A673 (cell line): ENCODE measurements around the gene DHRSX. TPM values are rescaled to one million over a fixed set of nuclear protein-coding genes. Genes with fewer than 3 reads are reported as not detected.
"Not testable (repeated sequence)": the region's sequence is repeated elsewhere in the genome, so short reads cannot be mapped to it uniquely, and the experiment has no call there.

Source experiments
- BruUV-seq: library from RNA; stranded (reverse); fragments of 400-500 nt; replicated peaks from 2 replicates; lab custom pipeline; 2021; lab: Mats Ljungman, UMichigan
- CTCF ChIA-PET: fragments of 300-600 bp; sonication (Branson Sonifier 250); formaldehyde crosslinking; loops from one replicate; lab custom pipeline; 2022; ENCODE audit warnings: antibody characterized with exemption; lab: Charles Lee
- POLR2A ChIA-PET: fragments of 300-600 bp; sonication (Branson Sonifier 250); formaldehyde crosslinking; loops from one replicate; lab custom pipeline; 2022; ENCODE audit warnings: antibody characterized with exemption; ENCODE audit not compliant: low non-redundant PET; lab: Charles Lee
- DNase-seq: peaks from one replicate; pipeline ENCODE4 v3.0.0-alpha.2; 2015; ENCODE audit warnings: low spot score
- H3K27ac ChIP-seq: fragments of 200-600 bp; sonication (generic); 2 replicates; pipeline ENCODE4 v1.5.1; 2016; ENCODE audit warnings: mixed run types, low read depth, mild to moderate bottlenecking, mixed read lengths, antibody characterized with exemption, low read length; ENCODE audit not compliant: poor library complexity, severe bottlenecking
- H3K27me3 ChIP-seq: fragments of 200-600 bp; sonication (generic); replicated peaks from 2 replicates; pipeline ENCODE4 v1.6.1; 2017; ENCODE audit warnings: mixed run types, low read depth, mild to moderate bottlenecking, mixed read lengths, antibody characterized with exemption, low read length; ENCODE audit not compliant: insufficient read depth, poor library complexity
- H3K36me3 ChIP-seq: fragments of 200-600 bp; sonication (generic); 2 replicates; pipeline ENCODE4 v1.6.1; 2016; ENCODE audit warnings: mixed run types, mild to moderate bottlenecking, mixed read lengths, antibody characterized with exemption, low read length; ENCODE audit not compliant: insufficient read depth, poor library complexity, severe bottlenecking
- H3K4me1 ChIP-seq: fragments of 200-600 bp; sonication (generic); 2 replicates; pipeline ENCODE4 v1.6.1; 2017; ENCODE audit warnings: mixed run types, mild to moderate bottlenecking, mixed read lengths, antibody characterized with exemption, low read length; ENCODE audit not compliant: insufficient read depth, poor library complexity, severe bottlenecking
- H3K4me3 ChIP-seq: fragments of 200-600 bp; sonication (generic); 2 replicates; pipeline ENCODE4 v1.5.1; 2016; ENCODE audit warnings: low read depth, mixed run types, mild to moderate bottlenecking, mixed read lengths, low read length; ENCODE audit not compliant: poor library complexity, severe bottlenecking
- H3K9me3 ChIP-seq: fragments of 200-600 bp; sonication (generic); 2 replicates; pipeline ENCODE4 v1.6.1; 2016; ENCODE audit warnings: mixed run types, low read depth, mild to moderate bottlenecking, mixed read lengths, antibody characterized with exemption, low read length; ENCODE audit not compliant: poor library complexity, severe bottlenecking
- CTCF ChIP-seq: fragments of 300-800, 200-600 bp; sonication (generic); conservative IDR thresholded peaks from 2 replicates; pipeline ENCODE4 v1.5.1; 2017; ENCODE audit warnings: low read depth, mild to moderate bottlenecking, antibody characterized with exemption, low read length, moderate library complexity, mixed read lengths
- EZH2 ChIP-seq: fragments of 200-600 bp; sonication (generic); IDR thresholded peaks from 2 replicates; pipeline ENCODE4 v1.6.1; 2017; ENCODE audit warnings: borderline replicate concordance, low read depth, mild to moderate bottlenecking, mixed read lengths, antibody characterized with exemption, low read length; ENCODE audit not compliant: poor library complexity, severe bottlenecking
- intact Hi-C: fragments of 100-400 bp; cut with micrococcal nuclease; formaldehyde crosslinking; loops from one replicate; pipeline ENCODE4 v1.10.0; 2022; ENCODE audit not compliant: unreplicated experiment
- total RNA-seq: library from RNA; stranded (reverse); gene quantifications from 2 replicates; pipeline ENCODE4 v1.2.3, GENCODE V29; 2021

DHRSX gene
- total RNA-seq, 1 experiment from 2014 or later, result 30.2 TPM

- Histone ChIP-seq H3K4me3 (no peak overlapping the region), H3K4me1 (peaks cover 5% of the 10 kb centered on the region), H3K27me3 (no peaks in the 10 kb centered on the region), H3K9me3 (no peaks in the 10 kb centered on the region), H3K27ac (no peak overlapping the region), H3K36me3 (no peaks in the 10 kb centered on the region)
- intact Hi-C loops, result no loop called here
- ChIA-PET CTCF (no interaction called here), POLR2A (no interaction called here)
- TF ChIP-seq EZH2 (no peak), CTCF (no peak)
- no peak for DNase-seq
- no TSS peak for BruUV-seq
Measured at GRCh38 chrX:2458309-2458708, 42.5 kb downstream of the DHRSX start.

- intact Hi-C loops, result no loop called here
- Histone ChIP-seq H3K4me3 (no peak overlapping the region), H3K9me3 (no peaks in the 10 kb centered on the region), H3K36me3 (no peaks in the 10 kb centered on the region), H3K4me1 (no peaks in the 10 kb centered on the region), H3K27ac (no peak overlapping the region), H3K27me3 (no peaks in the 10 kb centered on the region)
- CTCF ChIA-PET, result no interaction called here
- BruUV-seq, result no TSS peak
- no peak for TF ChIP-seq CTCF
- TF ChIP-seq EZH2, result no peak
- POLR2A ChIA-PET, result no interaction called here
- peak; percentile 59 for DNase-seq
Measured at GRCh38 chrX:2457289-2458133, 43.3 kb downstream of the DHRSX start.

DNA sequence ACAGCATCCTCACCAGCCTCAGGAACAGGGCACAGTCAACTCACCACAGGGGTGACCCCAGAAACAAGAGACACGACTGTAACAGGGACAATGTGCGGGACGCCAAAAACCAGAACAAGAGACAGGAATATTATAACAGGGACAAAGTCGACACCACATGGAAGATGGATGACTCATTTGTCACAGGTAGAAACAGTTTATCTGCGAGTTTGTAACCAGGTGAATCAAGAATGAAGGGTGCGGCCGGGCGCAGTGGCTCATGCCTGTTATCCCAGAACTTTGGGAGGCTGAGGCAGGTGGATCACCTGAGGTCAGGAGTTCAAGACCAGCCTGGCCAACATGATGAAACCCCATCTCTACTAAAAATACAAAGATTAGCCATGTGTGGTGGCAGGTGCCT, 44.7 kb downstream of the DHRSX start:
- H3K9me3 ChIP-seq, DNase-seq, H3K4me1 ChIP-seq, H3K4me3 ChIP-seq, intact Hi-C loops, H3K27me3 ChIP-seq, H3K36me3 ChIP-seq, POLR2A ChIA-PET, H3K27ac ChIP-seq, CTCF ChIA-PET, BruUV-seq: not testable (repeated sequence)

- DNase-seq, POLR2A ChIA-PET, CTCF ChIA-PET: not testable (repeated sequence)
Measured at GRCh38 chrX:2454620-2455019, 46.2 kb downstream of the DHRSX start.

More at GRCh38 chrX:2454620-2455019, 46.2 kb downstream of the DHRSX start:
- H3K4me1 ChIP-seq, H3K27ac ChIP-seq, H3K4me3 ChIP-seq, H3K36me3 ChIP-seq, BruUV-seq, H3K27me3 ChIP-seq, H3K9me3 ChIP-seq, intact Hi-C loops: not testable (repeated sequence)
